Adrenal gland (tissue), 5 donors: ENCODE measurements around the gene NUP210.

Source experiments
- CTCF ChIP-seq, 6 experiments: fragments of 450-650 bp in 4 of 6; fragments of 200-600 bp in 2 of 6; sonication (generic) in 1 of 6; IDR thresholded peaks; 1 replicate in 5 of 6; 2 replicates in 1 of 6; pipeline versions ENCODE4 v1.5.1 to v1.8.0; 2016 to 2021; ENCODE audit warnings: antibody characterized with exemption in 6 of 6, mild to moderate bottlenecking in 2 of 6, moderate library complexity in 1 of 6
- POLR2A ChIP-seq, 2 donors: fragments of 450-650 bp; IDR thresholded peaks; one replicate each; pipeline ENCODE4 v1.6.1; 2017; ENCODE audit warnings: antibody characterized with exemption in 2 of 2, mild to moderate bottlenecking in 2 of 2, moderate library complexity in 1 of 2
- donor health status: DM: no; HTN: no; CAD: no.

DNA sequence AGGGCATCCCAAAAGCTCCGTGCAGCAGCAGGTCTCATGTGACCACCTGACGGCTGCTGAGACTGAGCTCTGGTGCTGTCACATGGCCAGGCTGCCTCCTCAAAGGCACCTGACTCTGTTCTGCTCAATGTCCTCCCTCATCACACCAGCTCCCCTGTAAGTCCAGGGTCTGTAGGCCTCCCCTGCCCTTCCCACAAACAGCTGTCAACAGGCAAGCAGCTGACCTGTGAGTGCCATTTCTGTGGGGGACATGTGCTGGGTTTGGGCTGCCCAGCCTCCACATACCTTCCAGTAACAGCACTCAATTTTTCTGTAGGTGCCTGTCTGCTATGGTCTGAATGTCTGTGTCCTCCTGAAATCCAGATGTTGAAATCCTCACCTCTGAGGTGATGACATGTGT, 11.2 kb downstream of the NUP210 start:
- TF ChIP-seq CTCF (IDR thresholded peaks at IDR 0.05), result no peak
- no peak for TF ChIP-seq POLR2A (IDR thresholded peaks at IDR 0.05)
